Vagina (tissue), 2 donors: Measurements from ENCODE around the gene FSIP1. TPM values are rescaled to one million over a fixed set of nuclear protein-coding genes. Genes with fewer than 3 reads are reported as not detected.

ENCODE experiments used
- DNase-seq, 2 donors: peaks; one replicate each; pipeline ENCODE4 v3.0.0-alpha.2; 2017; ENCODE audit errors: extremely low spot score in 2 of 2
- H3K27ac ChIP-seq: fragments of 200-600 bp; sonication (generic); one replicate; pipeline ENCODE4 v1.5.1; 2019
- H3K27me3 ChIP-seq: fragments of 200-600 bp; sonication (generic); one replicate; pipeline ENCODE4 v1.5.1; 2019
- H3K36me3 ChIP-seq, 2 donors: fragments of 200-600 bp; sonication (generic); one replicate each; pipeline ENCODE4 v1.5.1; 2017 to 2019
- H3K4me1 ChIP-seq: fragments of 200-600 bp; sonication (generic); one replicate; pipeline ENCODE4 v1.5.1; 2019
- H3K4me3 ChIP-seq, 2 donors: fragments of 200-600 bp; sonication (generic); 1 replicate in 1 of 2; 2 replicates in 1 of 2; pipeline ENCODE4 v1.5.1; 2016 to 2019
- H3K9me3 ChIP-seq: fragments of 200-600 bp; sonication (generic); one replicate; pipeline ENCODE4 v1.5.1; 2019
- CTCF ChIP-seq, 3 experiments: fragments of 450-650 bp in 2 of 3; fragments of 200-600 bp in 1 of 3; sonication (generic) in 1 of 3; IDR thresholded peaks; one replicate each; pipeline ENCODE4 v1.5.1; 2017 to 2019; ENCODE audit warnings: antibody characterized with exemption in 3 of 3, mild to moderate bottlenecking in 2 of 3, moderate library complexity in 2 of 3
- POLR2A ChIP-seq, 2 donors: fragments of 450-650 bp; IDR thresholded peaks; one replicate each; pipeline ENCODE4 v1.6.1; 2017; ENCODE audit warnings: antibody characterized with exemption in 2 of 2, mild to moderate bottlenecking in 2 of 2, moderate library complexity in 2 of 2
- POLR2AphosphoS5 ChIP-seq, 2 donors: sonication (generic); formaldehyde crosslinking; IDR thresholded peaks; one replicate each; pipeline ENCODE4 v1.9.0; 2017; ENCODE audit warnings: antibody characterized with exemption in 2 of 2, mild to moderate bottlenecking in 2 of 2, low read depth in 1 of 2; ENCODE audit not compliant: insufficient read depth in 1 of 2
- intact Hi-C: fragments of 100-400 bp; cut with DNase I; formaldehyde crosslinking; loops from one replicate; pipeline ENCODE4 v1.15.1; 2023
- total RNA-seq: library from RNA; depleted of rRNA; stranded (reverse); fragments of >200 nt; gene quantifications from one replicate; pipeline ENCODE4 v1.2.3, GENCODE V29; 2016

The FSIP1 gene
- total RNA-seq, 1 donor from 2014 or later: 0.98 TPM

GRCh38 chr15:39609166-39609916 is 173.3 kb downstream of the FSIP1 start:
- TF ChIP-seq CTCF (IDR thresholded peaks at IDR 0.05): no peak
- no peak for TF ChIP-seq POLR2A (IDR thresholded peaks at IDR 0.05)
- no peak for TF ChIP-seq POLR2AphosphoS5 (IDR thresholded peaks at IDR 0.05; ENCODE audit: insufficient read depth in 1 of 2, low read depth in 1 of 2)
- H3K9me3 ChIP-seq: peaks cover 10% of the 10 kb centered on the region

GRCh38 chr15:39608185-39609139 is 174.2 kb downstream of the FSIP1 start:
- intact Hi-C loops: no loop called here

More at GRCh38 chr15:39609166-39609916, 173.3 kb downstream of the FSIP1 start:
- Histone ChIP-seq H3K27ac (no peak overlapping the region), H3K4me1 (no peaks in the 10 kb centered on the region), H3K4me3 (no peak overlapping the region), H3K27me3 (no peaks in the 10 kb centered on the region), H3K36me3 (no peaks in the 10 kb centered on the region)
- no peak for DNase-seq
- intact Hi-C loops: no loop called here

GRCh38 chr15:39605146-39605545 is 177.5 kb downstream of the FSIP1 start:
- H3K27me3 ChIP-seq: no peaks in the 10 kb centered on the region
- H3K27ac ChIP-seq: no peak overlapping the region

More at GRCh38 chr15:39608185-39609139, 174.2 kb downstream of the FSIP1 start:
- TF ChIP-seq POLR2A (IDR thresholded peaks at IDR 0.05) (no peak), CTCF (IDR thresholded peaks at IDR 0.05) (no peak), POLR2AphosphoS5 (IDR thresholded peaks at IDR 0.05; ENCODE audit: insufficient read depth in 1 of 2, low read depth in 1 of 2) (no peak)
- no peak overlapping the region for H3K4me3 ChIP-seq
- no peak overlapping the region for H3K27ac ChIP-seq
- no peaks in the 10 kb centered on the region for H3K36me3 ChIP-seq
- DNase-seq: no peak
- H3K4me1 ChIP-seq: no peaks in the 10 kb centered on the region
- no peaks in the 10 kb centered on the region for H3K27me3 ChIP-seq
- peaks cover 10% of the 10 kb centered on the region for H3K9me3 ChIP-seq

GRCh38 chr15:39602143-39602542 is 180.5 kb downstream of the FSIP1 start:
- no peak for DNase-seq
- TF ChIP-seq CTCF (IDR thresholded peaks at IDR 0.05) (no peak), POLR2A (IDR thresholded peaks at IDR 0.05) (no peak), POLR2AphosphoS5 (IDR thresholded peaks at IDR 0.05; ENCODE audit: insufficient read depth in 1 of 2, low read depth in 1 of 2) (no peak)
- Histone ChIP-seq H3K27me3 (no peaks in the 10 kb centered on the region), H3K9me3 (no peaks in the 10 kb centered on the region), H3K4me1 (peaks cover 5% of the 10 kb centered on the region), H3K36me3 (no peaks in the 10 kb centered on the region), H3K27ac (no peak overlapping the region), H3K4me3 (no peak overlapping the region)
- intact Hi-C loops: no loop called here

More at GRCh38 chr15:39605146-39605545, 177.5 kb downstream of the FSIP1 start:
- TF ChIP-seq POLR2AphosphoS5 (IDR thresholded peaks at IDR 0.05; ENCODE audit: insufficient read depth in 1 of 2, low read depth in 1 of 2): no peak
- TF ChIP-seq POLR2A (IDR thresholded peaks at IDR 0.05): no peak
- no peaks in the 10 kb centered on the region for H3K36me3 ChIP-seq
- no peaks in the 10 kb centered on the region for H3K4me1 ChIP-seq
- H3K4me3 ChIP-seq: no peak overlapping the region
- DNase-seq: no peak
- H3K9me3 ChIP-seq: peaks cover 4% of the 10 kb centered on the region
- intact Hi-C loops: no loop called here

GRCh38 chr15:39599871-39600270 is 182.8 kb downstream of the FSIP1 start:
- Histone ChIP-seq H3K4me3 (no peak overlapping the region), H3K9me3 (no peaks in the 10 kb centered on the region), H3K36me3 (peaks cover 0 to 12% of the 10 kb centered on the region in 2 donors), H3K27me3 (no peaks in the 10 kb centered on the region), H3K4me1 (peaks cover 5% of the 10 kb centered on the region), H3K27ac (no peak overlapping the region)
- TF ChIP-seq CTCF (IDR thresholded peaks at IDR 0.05): no peak
- no peak for TF ChIP-seq POLR2A (IDR thresholded peaks at IDR 0.05)
- TF ChIP-seq POLR2AphosphoS5 (IDR thresholded peaks at IDR 0.05; ENCODE audit: insufficient read depth in 1 of 2, low read depth in 1 of 2): no peak
- intact Hi-C loops: no loop called here
- no peak for DNase-seq
